NB4 (cell line): Measurements from ENCODE around the gene HPRT1.

Experiments
- CTCF ChIP-seq: IDR thresholded peaks from one replicate; pipeline ENCODE4 v1.5.1; 2012; ENCODE audit warnings: low read depth, low read length
- MAX ChIP-seq: IDR thresholded peaks from 2 replicates; pipeline ENCODE4 v1.6.1; 2011; ENCODE audit warnings: low read depth, low read length
- POLR2A ChIP-seq: IDR thresholded peaks from 2 replicates; pipeline ENCODE4 v1.6.1; 2011; ENCODE audit warnings: mild to moderate bottlenecking; ENCODE audit not compliant: insufficient read length; ENCODE audit errors: extremely low read depth

DNA sequence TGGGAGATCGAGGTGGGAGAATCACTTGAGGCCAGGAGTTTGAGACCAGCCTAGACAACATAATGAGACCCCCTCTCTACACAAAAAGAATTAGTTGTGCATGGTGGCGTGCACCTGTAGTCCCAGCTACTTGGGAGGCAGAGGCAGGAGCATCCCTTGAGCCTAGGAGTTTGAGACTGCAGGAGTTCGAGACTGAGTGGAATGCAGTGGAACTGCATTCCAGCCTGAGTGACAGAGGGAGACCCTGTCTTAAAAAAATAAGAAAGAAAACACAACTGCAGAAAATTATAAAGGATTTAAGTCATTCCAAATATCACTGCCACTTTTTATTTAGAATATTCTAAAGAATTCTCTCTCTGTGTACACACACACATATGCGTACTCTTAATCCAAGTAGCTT, 18.4 kb downstream of the HPRT1 start:
- no peak for TF ChIP-seq POLR2A
- TF ChIP-seq CTCF, result no peak
- no peak for TF ChIP-seq MAX
